SK-N-SH (cell line): ENCODE measurements around the gene MOCS3.

Experiments
- CTCF ChIP-seq: fragments of 200-600 bp; sonication (generic); IDR thresholded peaks from 2 replicates; pipeline ENCODE4 v1.6.1; 2017; ENCODE audit warnings: antibody characterized with exemption, mild to moderate bottlenecking, moderate library complexity
- ELF1 ChIP-seq: IDR thresholded peaks from 2 replicates; pipeline ENCODE4 v1.4.0; 2012
- EP300 ChIP-seq, 2 experiments: IDR thresholded peaks; 2 replicates each; pipeline versions ENCODE4 v1.4.0 to v1.6.1; 2012; ENCODE audit warnings: borderline replicate concordance in 1 of 2, low read depth in 1 of 2, low read length in 1 of 2
- FOXJ3 ChIP-seq: sonication (generic); formaldehyde crosslinking; IDR thresholded peaks from 2 replicates; pipeline ENCODE4 v1.5.1; 2020; ENCODE audit warnings: mild to moderate bottlenecking, missing genetic modification reagents
- FOXM1 ChIP-seq: IDR thresholded peaks from 2 replicates; pipeline ENCODE4 v1.4.0; 2012; ENCODE audit warnings: low read depth, mild to moderate bottlenecking
- NFIC ChIP-seq: IDR thresholded peaks from 2 replicates; pipeline ENCODE4 v1.4.0; 2012; ENCODE audit warnings: borderline replicate concordance
- PBX3 ChIP-seq: IDR thresholded peaks from 2 replicates; pipeline ENCODE4; 2012
- RXRA ChIP-seq: IDR thresholded peaks from 2 replicates; pipeline ENCODE4 v1.4.0; 2012; ENCODE audit warnings: low read depth, mild to moderate bottlenecking, borderline replicate concordance
- TCF12 ChIP-seq: IDR thresholded peaks from 2 replicates; pipeline ENCODE4 v1.4.0; 2012
- TEAD4 ChIP-seq: IDR thresholded peaks from 2 replicates; pipeline ENCODE4 v1.4.0; 2012; ENCODE audit warnings: mild to moderate bottlenecking, borderline replicate concordance; ENCODE audit not compliant: insufficient read depth
- TF ChIP-seq, protein P1 (sequence below): IDR thresholded peaks from 2 replicates; pipeline ENCODE4 v1.4.0; 2012; ENCODE audit warnings: low read depth
- TF ChIP-seq, protein P2 (sequence below): fragments of 150-350 bp; IDR thresholded peaks from 2 replicates; pipeline ENCODE4 v1.6.1; 2016; ENCODE audit warnings: mild to moderate bottlenecking, low read depth, low read length

DNA sequence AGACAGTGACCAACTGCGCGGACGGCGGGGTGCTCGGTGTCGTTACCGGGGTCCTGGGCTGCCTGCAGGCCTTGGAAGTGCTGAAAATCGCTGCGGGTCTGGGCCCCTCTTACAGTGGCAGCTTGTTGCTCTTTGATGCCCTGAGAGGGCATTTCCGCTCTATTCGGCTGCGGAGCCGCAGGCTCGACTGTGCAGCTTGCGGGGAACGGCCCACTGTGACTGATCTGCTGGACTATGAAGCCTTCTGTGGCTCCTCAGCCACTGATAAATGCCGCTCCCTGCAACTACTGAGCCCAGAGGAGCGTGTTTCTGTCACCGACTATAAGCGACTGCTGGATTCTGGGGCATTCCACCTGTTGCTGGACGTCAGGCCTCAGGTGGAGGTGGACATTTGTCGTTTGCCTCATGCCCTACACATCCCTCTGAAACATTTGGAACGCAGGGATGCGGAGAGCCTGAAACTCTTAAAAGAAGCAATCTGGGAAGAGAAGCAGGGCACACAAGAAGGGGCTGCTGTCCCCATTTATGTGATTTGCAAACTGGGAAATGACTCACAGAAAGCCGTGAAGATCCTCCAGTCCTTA, 1.0 kb downstream of the MOCS3 start:
- TF ChIP-seq CTCF (no peak), PBX3 (no peak), RXRA (no peak), TCF12 (no peak), ELF1 (no peak), EP300 (IDR thresholded peaks at IDR 0.05; ENCODE audit: borderline replicate concordance in 1 of 2, low read depth in 1 of 2, low read length in 1 of 2) (no peak), TEAD4 (no peak), FOXM1 (no peak), FOXJ3 (CRISPR knock-in tag) (no peak), NFIC (no peak)
- TF ChIP-seq, protein P1, sequence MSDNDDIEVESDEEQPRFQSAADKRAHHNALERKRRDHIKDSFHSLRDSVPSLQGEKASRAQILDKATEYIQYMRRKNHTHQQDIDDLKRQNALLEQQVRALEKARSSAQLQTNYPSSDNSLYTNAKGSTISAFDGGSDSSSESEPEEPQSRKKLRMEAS: no peak
- TF ChIP-seq, protein P2, sequence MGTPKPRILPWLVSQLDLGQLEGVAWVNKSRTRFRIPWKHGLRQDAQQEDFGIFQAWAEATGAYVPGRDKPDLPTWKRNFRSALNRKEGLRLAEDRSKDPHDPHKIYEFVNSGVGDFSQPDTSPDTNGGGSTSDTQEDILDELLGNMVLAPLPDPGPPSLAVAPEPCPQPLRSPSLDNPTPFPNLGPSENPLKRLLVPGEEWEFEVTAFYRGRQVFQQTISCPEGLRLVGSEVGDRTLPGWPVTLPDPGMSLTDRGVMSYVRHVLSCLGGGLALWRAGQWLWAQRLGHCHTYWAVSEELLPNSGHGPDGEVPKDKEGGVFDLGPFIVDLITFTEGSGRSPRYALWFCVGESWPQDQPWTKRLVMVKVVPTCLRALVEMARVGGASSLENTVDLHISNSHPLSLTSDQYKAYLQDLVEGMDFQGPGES: no peak
